OCI-LY3 (cell line): ENCODE measurements around the gene ATF3.

Experiments used
- H2AFZ ChIP-seq: fragments of 200-600, 300-600 bp; shearing (Covaris generic); 2 replicates; pipeline ENCODE4 v1.6.0; 2014; ENCODE audit warnings: antibody characterized with exemption, low read depth, low read length
- H3K27ac ChIP-seq: fragments of 200-600, 300-600 bp; sonication (generic); 2 replicates; pipeline ENCODE4 v1.5.1; 2014; ENCODE audit warnings: mild to moderate bottlenecking, low read length, moderate library complexity, mixed read lengths
- H3K27me3 ChIP-seq: fragments of 200-600, 300-600 bp; sonication (generic); 2 replicates; pipeline ENCODE4 v1.6.1; 2014; ENCODE audit warnings: low read depth, low read length, mixed read lengths
- H3K36me3 ChIP-seq: fragments of 200-600, 300-600 bp; sonication (generic); replicated peaks from 2 replicates; pipeline ENCODE3; 2014; ENCODE audit warnings: low read depth, low read length, mixed read lengths
- H3K4me1 ChIP-seq: fragments of 300-600, 200-600 bp; sonication (generic); 2 replicates; pipeline ENCODE4 v1.6.1; 2014; ENCODE audit warnings: low read length, mixed read lengths
- H3K4me2 ChIP-seq: fragments of 200-600, 300-600 bp; sonication (generic); 2 replicates; pipeline ENCODE4 v1.6.1; 2014; ENCODE audit warnings: low read length, mixed read lengths
- H3K4me3 ChIP-seq: fragments of 300-600, 200-600 bp; sonication (generic); 2 replicates; pipeline ENCODE4 v1.5.1; 2014; ENCODE audit warnings: antibody characterized with exemption, mild to moderate bottlenecking, low read length, moderate library complexity
- H3K79me2 ChIP-seq: fragments of 300-600, 200-600 bp; shearing (Covaris generic); 2 replicates; pipeline ENCODE4 v1.6.1; 2014; ENCODE audit warnings: mild to moderate bottlenecking, low read length, mixed read lengths
- H3K9ac ChIP-seq: fragments of 300-600, 200-600 bp; shearing (Covaris generic); 2 replicates; pipeline ENCODE4 v1.6.0; 2014; ENCODE audit warnings: mild to moderate bottlenecking, low read length, moderate library complexity
- H3K9me3 ChIP-seq: fragments of 200-600, 300-600 bp; shearing (Covaris generic); 2 replicates; pipeline ENCODE4 v1.6.1; 2014; ENCODE audit warnings: low read length, mixed read lengths; ENCODE audit not compliant: insufficient read depth
- H4K20me1 ChIP-seq: fragments of 200-600, 300-600 bp; sonication (generic); 2 replicates; pipeline ENCODE4 v1.6.1; 2016; ENCODE audit warnings: low read length, mixed read lengths; ENCODE audit not compliant: insufficient read depth
- EZH2phosphoT487 ChIP-seq: fragments of 200-600 bp; shearing (Covaris generic); IDR thresholded peaks from 2 replicates; pipeline ENCODE4 v1.6.1; 2018; ENCODE audit warnings: antibody characterized with exemption, mixed run types, low read depth
- TF ChIP-seq, protein P1 (sequence below): fragments of 200-600, 300-600 bp; sonication (generic); IDR thresholded peaks from 2 replicates; pipeline ENCODE4 v1.5.1; 2014; ENCODE audit warnings: antibody characterized with exemption, low read length, low read depth

Gene ATF3

DNA sequence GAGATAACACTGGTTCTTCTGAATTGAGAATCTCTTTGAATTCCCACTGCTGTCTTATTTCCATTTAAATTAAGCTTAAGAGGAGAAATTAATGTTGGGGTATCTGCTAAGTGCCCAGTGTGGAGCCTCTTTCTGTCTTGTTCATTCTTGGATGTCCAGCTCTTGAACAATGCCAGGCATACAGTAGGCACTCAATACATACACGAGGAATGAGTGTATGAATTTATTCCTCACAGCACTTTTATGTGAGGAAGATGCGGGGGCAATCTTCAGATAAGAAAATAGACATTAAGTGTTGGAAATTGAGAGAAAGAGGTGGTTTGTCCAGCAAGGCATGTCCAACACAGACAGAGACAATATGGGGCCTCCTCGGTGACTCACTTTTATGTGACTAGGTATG, 11.8 kb upstream of the ATF3 start:
- Histone ChIP-seq H3K27me3 (no peaks in the 10 kb centered on the region), H3K27ac (peak overlapping the region; percentile 71), H2AFZ (peak overlapping the region; percentile 93), H3K79me2 (no peaks in the 10 kb centered on the region), H3K36me3 (no peaks in the 10 kb centered on the region), H3K9ac (peak overlapping the region; percentile 64), H4K20me1 (no peaks in the 10 kb centered on the region), H3K4me2 (peak overlapping the region; percentile 88), H3K4me3 (peak overlapping the region; percentile 68), H3K9me3 (no peaks in the 10 kb centered on the region), H3K4me1 (peaks cover 50% of the 10 kb centered on the region)
- TF ChIP-seq EZH2phosphoT487: no peak
- TF ChIP-seq, protein P1, sequence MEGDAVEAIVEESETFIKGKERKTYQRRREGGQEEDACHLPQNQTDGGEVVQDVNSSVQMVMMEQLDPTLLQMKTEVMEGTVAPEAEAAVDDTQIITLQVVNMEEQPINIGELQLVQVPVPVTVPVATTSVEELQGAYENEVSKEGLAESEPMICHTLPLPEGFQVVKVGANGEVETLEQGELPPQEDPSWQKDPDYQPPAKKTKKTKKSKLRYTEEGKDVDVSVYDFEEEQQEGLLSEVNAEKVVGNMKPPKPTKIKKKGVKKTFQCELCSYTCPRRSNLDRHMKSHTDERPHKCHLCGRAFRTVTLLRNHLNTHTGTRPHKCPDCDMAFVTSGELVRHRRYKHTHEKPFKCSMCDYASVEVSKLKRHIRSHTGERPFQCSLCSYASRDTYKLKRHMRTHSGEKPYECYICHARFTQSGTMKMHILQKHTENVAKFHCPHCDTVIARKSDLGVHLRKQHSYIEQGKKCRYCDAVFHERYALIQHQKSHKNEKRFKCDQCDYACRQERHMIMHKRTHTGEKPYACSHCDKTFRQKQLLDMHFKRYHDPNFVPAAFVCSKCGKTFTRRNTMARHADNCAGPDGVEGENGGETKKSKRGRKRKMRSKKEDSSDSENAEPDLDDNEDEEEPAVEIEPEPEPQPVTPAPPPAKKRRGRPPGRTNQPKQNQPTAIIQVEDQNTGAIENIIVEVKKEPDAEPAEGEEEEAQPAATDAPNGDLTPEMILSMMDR: no peak

DNA sequence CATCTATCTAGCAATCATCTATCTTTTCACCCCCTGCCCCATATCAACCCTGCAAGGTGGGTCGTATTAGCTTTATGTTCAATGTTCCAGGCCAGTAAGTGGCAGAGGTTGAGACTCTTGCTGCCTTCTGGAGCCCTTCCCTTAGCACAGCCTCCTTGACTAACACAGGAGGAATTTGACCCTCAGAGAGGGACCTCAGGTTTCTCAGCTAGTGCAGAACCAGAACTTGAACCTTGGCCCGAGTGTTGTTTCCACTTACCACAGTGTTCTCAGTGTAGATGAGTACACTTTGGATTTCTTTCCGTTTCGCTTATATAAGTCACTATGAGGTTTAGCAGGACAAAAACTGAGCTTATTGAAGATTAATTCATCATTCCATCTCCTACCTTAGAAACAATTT, 11.1 kb upstream of the ATF3 start:
- H4K20me1 ChIP-seq: no peaks in the 10 kb centered on the region
- no peaks in the 10 kb centered on the region for H3K36me3 ChIP-seq
- no peak overlapping the region for H3K4me2 ChIP-seq
- H2AFZ ChIP-seq: no peak overlapping the region
- no peak overlapping the region for H3K9ac ChIP-seq
- no peaks in the 10 kb centered on the region for H3K27me3 ChIP-seq
- no peak overlapping the region for H3K27ac ChIP-seq
- no peaks in the 10 kb centered on the region for H3K79me2 ChIP-seq
- TF ChIP-seq, protein P1: no peak
- no peak for TF ChIP-seq EZH2phosphoT487
- H3K4me1 ChIP-seq: peaks cover 46% of the 10 kb centered on the region
- H3K9me3 ChIP-seq: no peaks in the 10 kb centered on the region
- no peak overlapping the region for H3K4me3 ChIP-seq

DNA sequence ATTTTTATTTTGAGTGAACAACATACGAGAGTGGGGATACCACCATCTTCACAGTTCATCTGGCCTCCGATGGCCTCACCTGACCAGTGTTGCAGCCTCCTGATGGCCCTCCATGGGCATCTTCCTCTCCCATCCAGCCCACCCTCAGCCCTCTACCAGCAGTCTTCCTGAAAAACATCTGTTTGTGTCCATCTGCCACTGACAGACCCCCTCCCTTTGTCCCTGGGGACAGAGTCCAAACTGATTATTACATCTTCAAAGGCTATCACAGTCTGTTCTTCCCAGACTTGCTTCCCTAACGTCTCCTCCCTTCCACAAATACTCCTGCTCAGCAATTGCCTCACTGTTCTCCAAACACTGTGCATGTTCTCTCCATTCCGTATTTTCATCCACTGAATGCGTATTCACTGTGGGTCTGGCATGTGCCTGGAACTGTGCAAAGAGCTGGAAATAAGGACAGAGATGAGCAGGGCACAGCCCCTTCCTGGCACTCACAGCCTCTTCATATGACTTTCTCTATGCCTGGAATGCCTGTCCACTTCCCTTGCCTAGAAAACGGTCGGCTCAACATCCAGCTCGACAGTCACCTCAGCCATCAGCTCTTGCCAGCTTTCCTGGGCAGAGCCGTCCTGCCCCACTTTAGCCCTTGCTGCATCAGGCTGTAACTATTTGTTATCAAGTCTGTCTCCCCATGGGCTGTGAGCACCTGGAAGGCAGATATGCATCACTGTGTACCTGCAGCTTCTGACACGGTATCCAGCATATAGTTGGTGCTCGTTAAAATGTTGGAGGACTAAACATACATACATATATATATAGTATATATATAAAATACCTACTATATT, 8.3 kb upstream of the ATF3 start:
- Histone ChIP-seq H3K9ac (no peak overlapping the region), H3K9me3 (no peaks in the 10 kb centered on the region), H3K27ac (no peak overlapping the region), H3K4me3 (no peak overlapping the region), H3K36me3 (no peaks in the 10 kb centered on the region), H4K20me1 (no peaks in the 10 kb centered on the region), H3K4me2 (no peak overlapping the region), H3K79me2 (no peaks in the 10 kb centered on the region), H2AFZ (no peak overlapping the region), H3K27me3 (0 out of 2 replicates have a peak, but pooled peaks cover 3% of the 10 kb centered on the region), H3K4me1 (peaks cover 27% of the 10 kb centered on the region)
- TF ChIP-seq EZH2phosphoT487: no peak
- TF ChIP-seq, protein P1: no peak

DNA sequence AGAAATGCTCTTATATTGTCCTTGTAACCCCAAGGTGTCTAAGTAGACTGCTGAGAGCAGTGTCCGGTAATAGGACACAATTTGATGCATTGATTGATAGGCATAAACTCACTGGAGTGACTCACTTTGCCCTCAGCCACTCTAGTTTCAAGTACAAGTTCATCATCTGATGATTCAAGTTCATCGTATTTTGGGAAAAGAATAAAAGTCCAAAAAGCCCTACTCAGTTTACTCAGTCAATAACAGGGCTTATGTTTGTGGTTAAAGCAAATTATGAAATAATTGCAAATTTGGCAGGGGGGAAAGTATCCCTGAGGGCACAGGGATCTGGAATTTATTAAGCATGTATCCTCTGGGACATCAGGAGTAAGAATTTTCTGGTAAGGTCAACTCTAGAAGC, 7.6 kb upstream of the ATF3 start:
- Histone ChIP-seq H3K4me2 (no peak overlapping the region), H3K4me3 (no peak overlapping the region), H3K27me3 (peaks cover 6% of the 10 kb centered on the region; the same call in 1 of the 2 replicates), H3K36me3 (peaks cover 3% of the 10 kb centered on the region), H3K79me2 (no peaks in the 10 kb centered on the region), H4K20me1 (no peaks in the 10 kb centered on the region), H2AFZ (no peak overlapping the region), H3K9ac (no peak overlapping the region), H3K9me3 (no peaks in the 10 kb centered on the region), H3K4me1 (peaks cover 24% of the 10 kb centered on the region), H3K27ac (no peak overlapping the region)
- TF ChIP-seq EZH2phosphoT487: no peak
- TF ChIP-seq, protein P1: no peak
